ENCODE results near the gene COMMD9.

DNA sequence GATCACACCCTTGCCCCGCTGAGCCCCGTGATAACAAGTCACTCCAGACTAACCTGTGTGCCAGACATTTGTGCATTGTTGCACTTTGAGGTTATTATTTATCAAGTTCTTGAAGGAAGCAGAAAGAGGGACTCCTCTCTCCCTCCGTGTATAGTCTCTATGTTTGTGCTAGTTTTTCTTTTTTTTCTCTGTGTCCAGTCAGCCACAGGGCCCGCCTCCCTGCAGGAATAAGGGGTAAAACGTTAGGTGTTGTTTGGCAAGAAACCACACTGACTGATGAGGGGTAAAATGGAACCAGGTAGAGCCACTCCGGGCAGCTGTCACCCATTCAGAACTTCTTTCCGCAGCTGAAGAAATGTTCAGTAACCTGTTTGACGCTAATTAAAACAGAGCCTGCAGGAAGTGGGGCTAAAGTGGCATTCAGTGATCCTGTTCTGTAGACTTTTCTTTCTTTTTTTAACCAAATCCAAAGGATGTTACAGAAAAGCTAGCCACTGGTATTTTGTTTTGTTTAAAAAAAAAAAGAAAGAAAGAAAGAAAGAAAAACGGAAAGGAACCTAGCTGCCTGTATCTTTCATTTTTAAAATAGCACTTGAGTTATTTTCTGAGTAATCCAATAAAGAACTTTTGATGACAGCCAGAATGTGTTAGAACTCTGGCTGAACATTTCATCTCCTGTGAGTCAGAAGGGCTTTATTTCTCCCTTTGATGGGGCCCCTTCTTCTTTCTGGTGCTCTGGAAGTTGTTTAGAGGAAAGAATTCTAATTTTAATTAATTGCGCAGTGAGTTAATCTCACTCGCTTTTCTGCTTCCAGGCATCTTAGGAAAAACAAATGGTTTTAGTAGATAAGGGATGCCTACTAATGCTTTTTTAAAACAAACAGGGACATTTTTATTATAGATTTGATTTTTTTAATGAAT, 58.2 kb downstream of the COMMD9 start:
- TF ChIP-seq, protein P1, sequence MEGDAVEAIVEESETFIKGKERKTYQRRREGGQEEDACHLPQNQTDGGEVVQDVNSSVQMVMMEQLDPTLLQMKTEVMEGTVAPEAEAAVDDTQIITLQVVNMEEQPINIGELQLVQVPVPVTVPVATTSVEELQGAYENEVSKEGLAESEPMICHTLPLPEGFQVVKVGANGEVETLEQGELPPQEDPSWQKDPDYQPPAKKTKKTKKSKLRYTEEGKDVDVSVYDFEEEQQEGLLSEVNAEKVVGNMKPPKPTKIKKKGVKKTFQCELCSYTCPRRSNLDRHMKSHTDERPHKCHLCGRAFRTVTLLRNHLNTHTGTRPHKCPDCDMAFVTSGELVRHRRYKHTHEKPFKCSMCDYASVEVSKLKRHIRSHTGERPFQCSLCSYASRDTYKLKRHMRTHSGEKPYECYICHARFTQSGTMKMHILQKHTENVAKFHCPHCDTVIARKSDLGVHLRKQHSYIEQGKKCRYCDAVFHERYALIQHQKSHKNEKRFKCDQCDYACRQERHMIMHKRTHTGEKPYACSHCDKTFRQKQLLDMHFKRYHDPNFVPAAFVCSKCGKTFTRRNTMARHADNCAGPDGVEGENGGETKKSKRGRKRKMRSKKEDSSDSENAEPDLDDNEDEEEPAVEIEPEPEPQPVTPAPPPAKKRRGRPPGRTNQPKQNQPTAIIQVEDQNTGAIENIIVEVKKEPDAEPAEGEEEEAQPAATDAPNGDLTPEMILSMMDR (conservative IDR thresholded peaks at IDR 0.05; ENCODE audit: low read depth, low read length) = no peak
- TF ChIP-seq EZH2 (IDR thresholded peaks at IDR 0.05; ENCODE audit: borderline replicate concordance, low read depth, low read length, poor library complexity, severe bottlenecking) = no peak

Measured in A673 (cell line).